HG03039 (cell line): ENCODE measurements around the gene NFATC1.

ENCODE experiments used
- ATAC-seq: cut with Tn5 transposase; IDR thresholded peaks from one replicate; pipeline ENCODE4 v1.9.1; 2021; ENCODE audit warnings: mild to moderate bottlenecking, moderate library complexity; ENCODE audit not compliant: unreplicated experiment

Gene NFATC1

DNA sequence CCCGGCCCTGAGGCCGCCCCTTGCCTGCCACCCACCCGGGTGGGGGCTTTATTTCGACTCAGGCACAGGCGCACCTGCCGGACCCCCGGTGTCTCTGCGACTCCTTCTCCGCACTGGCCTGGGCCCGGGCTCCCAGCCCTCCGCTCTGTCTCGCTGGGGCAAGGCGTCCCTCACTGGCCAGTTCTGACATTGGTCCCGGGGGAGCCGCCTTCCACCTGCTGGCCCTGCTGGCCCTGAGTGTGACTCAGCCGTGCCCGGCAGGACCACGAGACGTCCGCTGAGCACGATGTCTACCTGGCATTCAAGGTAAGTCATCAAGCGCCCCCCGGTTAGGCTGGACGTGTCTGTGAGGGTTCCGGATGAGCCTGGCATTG, 152.3 kb downstream of the NFATC1 start:
- ATAC-seq = no peak

- ATAC-seq = no peak
Measured at GRCh38 chr18:79548621-79548985, 152.9 kb downstream of the NFATC1 start.

DNA sequence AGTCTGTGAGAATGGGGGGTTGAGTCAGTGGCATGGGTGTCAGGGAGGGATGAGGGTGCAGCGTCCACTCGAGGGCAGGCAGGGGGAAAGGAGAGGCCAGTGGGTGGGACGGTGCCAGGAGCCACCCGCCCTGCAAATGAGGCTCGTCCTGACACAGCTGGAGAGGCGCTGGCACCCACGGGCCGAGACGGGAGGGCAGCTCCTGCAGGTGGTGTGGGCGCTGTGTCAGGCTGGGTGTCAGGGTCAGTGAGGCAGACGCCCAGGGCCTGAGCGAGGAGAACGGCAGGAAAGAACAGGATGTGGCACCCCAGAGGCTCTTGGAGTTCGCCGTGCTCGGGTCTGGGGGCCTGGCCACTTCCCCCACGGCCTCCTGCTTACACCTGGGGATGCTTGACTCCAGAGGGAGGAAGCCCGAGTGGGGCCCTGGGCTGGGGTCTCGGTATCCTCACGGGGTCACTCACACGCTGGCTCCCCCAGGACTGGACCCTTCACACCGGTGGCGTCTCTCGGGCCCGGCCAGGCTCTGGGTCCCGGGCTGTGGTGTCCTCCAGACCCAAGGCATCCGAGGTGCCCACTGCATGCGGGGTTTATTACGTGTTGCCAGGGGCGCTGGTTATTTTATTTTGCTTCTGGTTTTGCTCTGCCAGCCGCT, 153.4 kb downstream of the NFATC1 start:
- ATAC-seq = no peak

DNA sequence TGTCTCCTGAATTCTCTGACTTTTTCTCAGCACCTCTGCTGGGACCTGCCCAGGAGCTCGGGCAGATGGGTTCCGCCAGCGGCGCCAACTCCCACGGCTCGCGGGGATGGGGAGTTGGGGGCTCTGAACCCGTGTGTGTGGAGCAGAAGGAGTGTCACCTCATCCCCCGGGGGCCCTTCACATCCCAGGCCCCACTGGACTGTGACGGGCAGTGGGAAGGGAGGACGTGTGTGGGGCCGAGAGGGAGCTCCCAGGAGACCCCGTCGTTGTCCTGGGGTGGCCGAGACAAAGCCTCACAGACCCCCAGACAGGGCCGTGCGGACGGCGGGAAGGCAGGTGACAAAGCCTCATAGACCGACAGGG, 153.9 kb downstream of the NFATC1 start:
- ATAC-seq = no peak

GRCh38 chr18:79552140-79552631, 156.5 kb downstream of the NFATC1 start:
- no peak for ATAC-seq

- no peak for ATAC-seq
Measured at GRCh38 chr18:79552696-79553095, 157.0 kb downstream of the NFATC1 start.

DNA sequence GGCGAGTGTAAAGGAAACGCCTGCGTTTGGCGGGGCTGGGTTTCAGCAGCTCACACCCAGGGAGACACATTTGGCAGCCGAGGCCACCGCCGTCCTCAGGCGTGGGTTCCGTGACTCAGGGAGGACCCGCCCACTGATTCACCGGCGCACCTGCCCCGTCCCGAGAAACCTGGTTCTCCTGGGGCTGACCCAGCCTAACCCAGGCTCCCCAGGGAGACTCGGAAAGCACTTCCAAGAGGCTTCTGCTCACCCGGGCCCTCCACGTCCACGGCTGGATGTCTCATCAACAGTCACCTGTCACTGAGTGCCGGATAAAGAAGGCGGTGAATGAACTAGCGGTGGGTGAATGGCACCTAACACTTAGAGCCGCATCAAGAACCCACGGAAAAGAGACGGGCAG, 157.4 kb downstream of the NFATC1 start:
- no peak for ATAC-seq

- no peak for ATAC-seq
Measured at GRCh38 chr18:79553696-79554095, 158.0 kb downstream of the NFATC1 start.

DNA sequence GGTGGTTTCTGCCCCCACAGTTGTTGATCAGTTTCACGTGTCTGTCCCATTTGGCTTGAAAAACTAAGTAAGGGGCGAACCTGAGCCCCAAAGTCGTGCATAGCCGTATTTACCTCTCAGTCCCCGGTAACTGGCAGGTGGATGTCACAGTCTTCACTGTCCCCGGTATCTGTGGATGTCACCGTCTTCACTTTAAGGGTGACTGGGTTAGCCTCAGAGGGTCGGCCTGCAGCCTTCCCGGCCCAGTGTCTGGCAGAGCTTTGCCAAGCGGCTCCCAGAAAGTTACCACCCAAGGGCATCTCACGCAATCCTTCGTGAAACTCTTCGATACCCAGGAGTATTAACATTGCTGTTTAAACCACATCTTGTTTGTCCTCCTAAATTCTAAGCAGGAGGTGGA, 158.6 kb downstream of the NFATC1 start:
- ATAC-seq = no peak

GRCh38 chr18:79554945-79555645, 159.4 kb downstream of the NFATC1 start:
- no peak for ATAC-seq

DNA sequence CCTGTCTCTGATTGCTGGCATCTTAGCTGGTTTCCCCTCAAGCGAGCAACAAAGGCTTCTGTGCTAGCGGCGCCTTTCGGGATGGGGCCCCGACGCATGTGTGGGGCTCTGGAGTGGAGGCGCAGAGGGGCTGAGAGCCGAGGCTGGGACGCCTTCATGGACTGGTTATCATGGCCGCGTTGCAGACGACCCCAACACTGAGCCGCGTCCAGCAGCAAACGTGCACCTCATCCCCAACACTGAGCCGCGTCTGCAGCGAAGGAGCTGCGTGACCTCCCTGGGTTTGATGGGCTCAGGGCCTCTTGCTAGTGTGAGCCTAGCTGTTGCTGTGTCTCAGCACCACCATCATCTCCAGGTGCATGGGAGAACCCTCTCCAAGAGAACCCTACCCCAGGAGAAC, 160.2 kb downstream of the NFATC1 start:
- ATAC-seq = no peak

GRCh38 chr18:79556829-79557585, 161.3 kb downstream of the NFATC1 start:
- no peak for ATAC-seq

- no peak for ATAC-seq
Measured at GRCh38 chr18:79558196-79558932, 162.6 kb downstream of the NFATC1 start.

DNA sequence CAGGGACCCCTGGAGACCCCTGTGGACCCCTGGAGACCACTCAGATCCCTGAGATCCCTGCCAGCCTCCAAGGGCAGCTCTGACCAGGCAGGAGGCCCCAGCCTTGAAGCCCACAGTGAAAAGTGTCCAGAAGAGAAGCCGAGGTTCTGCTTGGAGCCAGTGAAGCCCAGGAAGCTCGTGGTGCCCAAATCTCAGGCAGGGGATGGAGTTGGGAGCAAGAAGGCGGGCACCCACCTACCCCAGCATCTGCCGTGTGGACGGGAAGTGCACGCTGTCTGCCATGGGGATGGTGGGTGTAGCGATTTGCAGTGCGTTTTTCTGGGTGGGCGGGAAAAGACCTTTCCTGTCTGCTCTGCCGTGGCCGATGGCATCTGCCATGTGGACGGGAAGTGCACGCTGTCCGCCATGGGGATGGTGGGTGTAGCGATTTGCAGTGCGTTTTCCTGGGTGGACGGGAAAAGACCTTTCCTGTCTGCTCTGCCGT, 163.2 kb downstream of the NFATC1 start:
- ATAC-seq = no peak

DNA sequence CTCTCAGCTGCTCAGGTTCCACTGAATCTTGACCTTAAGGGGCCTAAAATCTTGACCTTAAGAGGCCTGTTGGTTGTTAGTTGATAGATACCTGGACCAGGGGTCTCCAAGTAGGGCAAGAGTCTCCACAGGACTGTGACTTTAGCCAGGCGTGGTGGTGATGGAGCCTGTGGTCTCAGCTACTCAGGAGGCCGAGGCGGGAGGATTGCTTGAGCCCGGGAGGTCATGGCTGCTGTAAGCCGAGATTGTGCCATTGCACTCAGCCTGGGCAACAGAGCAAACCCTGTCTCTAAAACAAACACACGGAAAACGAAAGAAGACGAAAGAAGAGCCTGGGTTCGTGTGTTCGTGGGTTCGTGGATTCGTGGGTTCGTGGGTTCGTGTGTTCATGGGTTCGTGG, 163.7 kb downstream of the NFATC1 start:
- ATAC-seq = no peak

GRCh38 chr18:79560042-79560860, 164.5 kb downstream of the NFATC1 start:
- no peak for ATAC-seq

DNA sequence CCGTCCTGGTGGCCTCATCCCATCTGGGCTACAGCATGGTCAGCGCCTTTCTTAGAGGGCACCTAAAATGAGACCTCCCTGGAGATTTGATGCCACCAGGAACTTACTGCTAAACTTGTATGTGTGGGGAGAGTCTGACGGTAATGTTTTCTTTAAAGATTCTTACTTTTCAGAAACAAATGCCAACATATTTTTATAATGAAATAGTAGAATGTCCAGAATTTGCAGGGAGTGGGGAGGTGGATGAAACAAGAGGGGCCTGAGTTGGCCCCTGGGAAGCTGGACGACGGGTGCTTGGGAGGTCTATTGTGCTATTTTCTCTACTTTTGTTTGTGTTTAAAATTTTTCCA, 165.1 kb downstream of the NFATC1 start:
- ATAC-seq = no peak

DNA sequence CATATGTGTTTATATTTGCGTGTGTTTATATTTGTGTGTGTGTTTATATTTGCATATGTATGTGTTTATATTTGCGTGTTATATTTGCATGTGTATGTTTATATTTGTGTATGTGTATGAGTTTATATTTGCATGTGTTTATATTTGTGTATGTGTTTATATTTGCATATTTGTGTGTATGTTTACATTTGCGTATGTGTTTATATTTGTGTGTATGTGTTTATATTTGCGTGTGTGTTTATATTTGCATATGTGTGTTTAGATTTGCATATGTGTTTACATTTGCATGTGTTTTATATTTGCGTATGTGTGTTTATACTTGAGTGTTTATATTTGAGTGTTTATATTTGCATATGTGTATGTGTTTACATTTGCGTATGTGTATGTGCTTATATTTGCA, 168.2 kb downstream of the NFATC1 start:
- ATAC-seq = no peak

- ATAC-seq = no peak
Measured at GRCh38 chr18:79564441-79564840, 168.7 kb downstream of the NFATC1 start.

GRCh38 chr18:79566771-79567431, 171.2 kb downstream of the NFATC1 start:
- ATAC-seq = no peak
